Stomach (tissue), 4 donors: ENCODE results near the gene SLC38A3.

Source experiments
- POLR2A ChIP-seq, 4 donors: fragments of 450-650 bp; IDR thresholded peaks; one replicate each; pipeline ENCODE4 v1.6.1; 2016; ENCODE audit warnings: antibody characterized with exemption in 4 of 4, control low read depth in 2 of 4, mild to moderate bottlenecking in 1 of 4, moderate library complexity in 1 of 4
- POLR2AphosphoS5 ChIP-seq, 3 donors: sonication (generic); formaldehyde crosslinking; IDR thresholded peaks; one replicate each; pipeline ENCODE4 v1.6.1; 2016; ENCODE audit warnings: antibody characterized with exemption in 3 of 3
- TF ChIP-seq, protein P1 (sequence below), 7 experiments: fragments of 450-650 bp in 4 of 7; fragments of 200-600 bp in 3 of 7; sonication (generic) in 3 of 7; IDR thresholded peaks; one replicate each; pipeline ENCODE4 v1.5.1; 2016 to 2019; ENCODE audit warnings: antibody characterized with exemption in 7 of 7, control low read depth in 2 of 7, mild to moderate bottlenecking in 1 of 7

DNA sequence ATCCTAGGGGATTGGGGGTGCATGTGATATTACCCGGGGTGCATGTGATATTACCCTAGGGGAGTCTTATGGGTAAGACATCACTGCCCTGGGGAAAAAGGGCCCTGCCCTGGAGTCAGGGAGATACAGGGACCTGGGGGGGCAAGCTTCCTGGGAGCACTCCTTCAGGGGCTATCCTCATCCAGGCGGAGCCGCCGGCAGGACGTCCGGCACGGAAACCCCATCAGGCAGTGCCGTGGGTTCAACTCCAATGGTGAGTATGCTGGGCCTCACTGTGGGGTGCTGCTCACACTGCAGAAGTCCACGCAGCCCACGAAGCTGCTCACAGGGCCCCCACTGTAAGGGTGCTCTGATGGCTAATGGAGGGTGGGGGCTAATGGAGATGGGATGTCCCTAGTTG is 19.0 kb upstream of the SLC38A3 start:
- TF ChIP-seq, protein P1, sequence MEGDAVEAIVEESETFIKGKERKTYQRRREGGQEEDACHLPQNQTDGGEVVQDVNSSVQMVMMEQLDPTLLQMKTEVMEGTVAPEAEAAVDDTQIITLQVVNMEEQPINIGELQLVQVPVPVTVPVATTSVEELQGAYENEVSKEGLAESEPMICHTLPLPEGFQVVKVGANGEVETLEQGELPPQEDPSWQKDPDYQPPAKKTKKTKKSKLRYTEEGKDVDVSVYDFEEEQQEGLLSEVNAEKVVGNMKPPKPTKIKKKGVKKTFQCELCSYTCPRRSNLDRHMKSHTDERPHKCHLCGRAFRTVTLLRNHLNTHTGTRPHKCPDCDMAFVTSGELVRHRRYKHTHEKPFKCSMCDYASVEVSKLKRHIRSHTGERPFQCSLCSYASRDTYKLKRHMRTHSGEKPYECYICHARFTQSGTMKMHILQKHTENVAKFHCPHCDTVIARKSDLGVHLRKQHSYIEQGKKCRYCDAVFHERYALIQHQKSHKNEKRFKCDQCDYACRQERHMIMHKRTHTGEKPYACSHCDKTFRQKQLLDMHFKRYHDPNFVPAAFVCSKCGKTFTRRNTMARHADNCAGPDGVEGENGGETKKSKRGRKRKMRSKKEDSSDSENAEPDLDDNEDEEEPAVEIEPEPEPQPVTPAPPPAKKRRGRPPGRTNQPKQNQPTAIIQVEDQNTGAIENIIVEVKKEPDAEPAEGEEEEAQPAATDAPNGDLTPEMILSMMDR (IDR thresholded peaks at IDR 0.05), result no peak
- no peak for TF ChIP-seq POLR2A (IDR thresholded peaks at IDR 0.05)
- no peak for TF ChIP-seq POLR2AphosphoS5 (IDR thresholded peaks at IDR 0.05)
